Progenitor cell of endocrine pancreas (in vitro differentiated cells): ENCODE data around the gene TPST2. TPM values are rescaled to one million over a fixed set of nuclear protein-coding genes. Genes with fewer than 3 reads are reported as not detected.

Source experiments
- DNase-seq: peaks from one replicate; pipeline ENCODE4 v3.0.0; 2021; ENCODE audit warnings: low spot score; ENCODE audit not compliant: unreplicated experiment
- H3K27ac Mint-ChIP-seq: 2 replicates; pipeline ENCODE4 v1.8.0; 2021; ENCODE audit warnings: mild to moderate bottlenecking, moderate library complexity, mixed read lengths
- H3K27me3 Mint-ChIP-seq: 2 replicates; pipeline ENCODE4 v1.8.0; 2021; ENCODE audit warnings: mixed read lengths
- H3K36me3 Mint-ChIP-seq: 2 replicates; pipeline ENCODE4 v1.8.0; 2022; ENCODE audit warnings: mixed read lengths; ENCODE audit not compliant: insufficient read depth
- H3K4me1 Mint-ChIP-seq: 2 replicates; pipeline ENCODE4 v1.8.0; 2021; ENCODE audit warnings: low read depth, mixed read lengths
- H3K4me3 Mint-ChIP-seq: 2 replicates; pipeline ENCODE4 v1.8.0; 2021; ENCODE audit warnings: low read depth, mild to moderate bottlenecking, moderate library complexity, mixed read lengths
- H3K9me3 Mint-ChIP-seq: 2 replicates; pipeline ENCODE4 v1.8.0; 2021; ENCODE audit warnings: low read depth, mixed read lengths
- total RNA-seq: library from RNA; stranded (reverse); gene quantifications from 2 replicates; pipeline ENCODE4 v1.2.1, GENCODE V29; 2021
- TF ChIP-seq, protein P1 (sequence below): fragments of 200-600 bp; sonication (generic); IDR thresholded peaks from one replicate; pipeline ENCODE4 v1.5.0; 2021; ENCODE audit warnings: antibody characterized with exemption, mild to moderate bottlenecking; ENCODE audit not compliant: unreplicated experiment

TPST2 gene
- total RNA-seq, 1 donor from 2014 or later: 19.1 TPM

DNA sequence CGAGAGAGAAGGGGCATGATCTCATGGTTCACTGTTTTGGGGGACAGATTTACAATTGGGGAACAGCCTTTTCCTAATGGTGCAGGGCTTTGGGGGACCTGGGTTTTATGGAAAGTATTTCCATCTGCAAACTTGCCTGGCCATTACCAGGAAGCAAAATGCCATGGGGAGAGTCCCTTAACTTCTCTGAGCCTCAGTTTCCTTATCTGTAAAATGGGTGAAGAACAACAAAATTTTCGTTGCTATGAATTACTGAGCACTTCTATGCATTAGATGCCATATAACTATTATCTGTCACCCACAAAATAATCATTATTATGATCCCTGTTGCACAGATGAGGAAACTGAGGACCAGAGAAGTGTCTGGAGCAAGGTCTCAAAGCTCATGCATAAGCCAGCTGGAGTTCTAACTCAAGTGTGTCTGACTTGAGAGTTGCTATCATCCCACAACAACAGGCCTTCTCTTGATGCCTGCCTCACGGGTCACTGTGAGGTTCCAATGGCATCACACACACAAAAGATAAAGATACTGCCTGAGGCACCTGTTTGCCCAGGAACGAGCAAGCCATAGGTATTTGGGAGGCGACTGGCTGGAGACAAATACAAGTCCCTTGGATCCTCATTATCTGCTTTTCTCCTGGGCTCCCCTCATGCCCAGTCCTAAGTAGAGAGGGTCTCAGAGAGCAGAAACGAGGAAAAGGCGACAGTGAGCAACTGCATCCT, 15.8 kb downstream of the TPST2 start:
- TF ChIP-seq, protein P1, sequence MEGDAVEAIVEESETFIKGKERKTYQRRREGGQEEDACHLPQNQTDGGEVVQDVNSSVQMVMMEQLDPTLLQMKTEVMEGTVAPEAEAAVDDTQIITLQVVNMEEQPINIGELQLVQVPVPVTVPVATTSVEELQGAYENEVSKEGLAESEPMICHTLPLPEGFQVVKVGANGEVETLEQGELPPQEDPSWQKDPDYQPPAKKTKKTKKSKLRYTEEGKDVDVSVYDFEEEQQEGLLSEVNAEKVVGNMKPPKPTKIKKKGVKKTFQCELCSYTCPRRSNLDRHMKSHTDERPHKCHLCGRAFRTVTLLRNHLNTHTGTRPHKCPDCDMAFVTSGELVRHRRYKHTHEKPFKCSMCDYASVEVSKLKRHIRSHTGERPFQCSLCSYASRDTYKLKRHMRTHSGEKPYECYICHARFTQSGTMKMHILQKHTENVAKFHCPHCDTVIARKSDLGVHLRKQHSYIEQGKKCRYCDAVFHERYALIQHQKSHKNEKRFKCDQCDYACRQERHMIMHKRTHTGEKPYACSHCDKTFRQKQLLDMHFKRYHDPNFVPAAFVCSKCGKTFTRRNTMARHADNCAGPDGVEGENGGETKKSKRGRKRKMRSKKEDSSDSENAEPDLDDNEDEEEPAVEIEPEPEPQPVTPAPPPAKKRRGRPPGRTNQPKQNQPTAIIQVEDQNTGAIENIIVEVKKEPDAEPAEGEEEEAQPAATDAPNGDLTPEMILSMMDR: no peak
- H3K4me3 Mint-ChIP-seq: no peak overlapping the region
- no peak overlapping the region for H3K27ac Mint-ChIP-seq
- DNase-seq: no peak
- peaks cover 2% of the 10 kb centered on the region for H3K4me1 Mint-ChIP-seq
- peaks cover 1% of the 10 kb centered on the region for H3K36me3 Mint-ChIP-seq
- no peaks in the 10 kb centered on the region for H3K27me3 Mint-ChIP-seq
- H3K9me3 Mint-ChIP-seq: no peaks in the 10 kb centered on the region

DNA sequence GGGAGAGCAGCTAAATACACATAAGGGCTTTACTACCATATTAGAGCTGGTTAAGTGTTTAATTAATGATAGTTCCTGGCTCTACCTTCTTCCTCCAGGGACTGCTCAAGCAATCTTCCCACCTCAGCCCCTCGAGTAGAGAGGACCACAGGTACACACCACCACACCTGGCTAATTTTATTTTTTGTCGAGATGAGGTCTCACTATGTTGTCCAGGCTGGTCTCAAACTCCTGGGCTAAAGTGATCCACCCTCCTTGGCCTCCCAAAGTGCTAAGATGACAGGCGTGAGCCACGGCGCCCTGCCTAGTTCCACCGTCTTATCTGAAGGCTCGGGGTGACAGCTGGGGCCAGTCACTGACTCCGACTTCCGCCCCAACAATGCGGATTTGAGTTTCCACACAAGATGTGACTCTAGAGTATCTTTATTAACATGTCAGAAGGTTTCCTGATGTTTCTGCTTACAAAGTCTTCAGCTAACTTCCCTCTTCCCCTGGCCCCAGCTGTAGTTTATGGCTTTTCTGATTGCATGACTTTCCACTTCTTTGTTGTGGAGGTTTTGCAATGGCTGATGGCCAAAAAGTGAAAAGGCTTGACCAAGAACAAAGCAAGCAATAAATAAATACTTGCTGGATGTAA, 16.8 kb downstream of the TPST2 start:
- Mint-ChIP-seq H3K4me1 (peaks cover 6% of the 10 kb centered on the region), H3K4me3 (no peak overlapping the region), H3K27ac (no peak overlapping the region), H3K27me3 (no peaks in the 10 kb centered on the region), H3K36me3 (peaks cover 1% of the 10 kb centered on the region), H3K9me3 (no peaks in the 10 kb centered on the region)
- DNase-seq: no peak
- TF ChIP-seq, protein P1: no peak

DNA sequence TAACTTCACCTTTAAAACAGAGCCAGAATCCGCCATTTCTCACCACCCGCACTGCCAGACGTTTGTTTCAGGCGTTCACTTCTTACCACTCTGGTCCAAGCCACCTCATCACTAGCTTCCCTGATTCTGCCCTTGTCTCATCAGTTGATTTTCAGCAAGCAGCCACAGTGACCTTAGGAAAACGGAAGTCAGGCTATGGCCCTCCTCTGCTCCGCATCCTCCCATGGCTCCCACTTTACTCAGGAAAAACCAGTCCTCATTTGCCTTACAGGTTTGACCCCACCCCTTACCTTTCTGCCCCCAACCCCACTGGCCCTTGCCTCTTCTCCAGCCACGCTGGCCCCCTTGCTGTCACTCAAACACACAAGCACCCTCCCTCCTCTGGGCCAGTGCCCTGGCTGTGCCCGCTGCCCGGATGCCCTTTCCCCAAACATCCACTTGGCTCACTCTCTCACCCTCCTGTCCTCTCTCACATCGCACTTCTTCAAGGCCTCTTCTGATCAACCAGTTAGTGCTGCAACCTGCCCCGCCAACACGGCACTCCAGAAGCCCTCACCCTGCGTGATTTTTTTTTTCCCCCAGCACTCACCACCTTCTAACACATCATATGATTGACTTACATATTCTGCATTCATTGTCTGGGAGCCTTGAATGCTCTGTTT, 18.9 kb downstream of the TPST2 start:
- TF ChIP-seq, protein P1: no peak
- Mint-ChIP-seq H3K9me3 (no peaks in the 10 kb centered on the region), H3K4me1 (peaks cover 13% of the 10 kb centered on the region), H3K36me3 (no peaks in the 10 kb centered on the region), H3K27me3 (no peaks in the 10 kb centered on the region), H3K27ac (no peak overlapping the region), H3K4me3 (no peak overlapping the region)
- no peak for DNase-seq

DNA sequence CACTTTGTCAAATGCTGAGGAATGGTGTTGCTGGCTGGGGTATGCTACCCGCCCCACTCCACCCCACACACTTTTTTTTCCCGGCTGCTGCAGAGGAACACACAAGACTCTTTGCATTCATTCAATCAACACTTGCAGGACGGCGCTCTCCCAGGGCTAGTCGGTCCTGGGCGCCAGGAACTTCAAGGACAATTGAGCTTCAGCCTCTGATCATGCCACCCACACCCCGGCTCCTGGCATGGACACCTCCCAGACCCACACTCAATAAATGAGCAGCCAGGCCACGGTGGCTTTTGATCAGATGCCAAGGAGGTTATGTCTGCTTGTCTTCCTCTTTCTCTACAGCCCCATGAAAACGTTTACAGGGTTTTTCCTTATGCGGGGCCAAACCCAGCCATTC, 19.8 kb downstream of the TPST2 start:
- TF ChIP-seq, protein P1: no peak
- DNase-seq: no peak
- Mint-ChIP-seq H3K9me3 (no peaks in the 10 kb centered on the region), H3K36me3 (no peaks in the 10 kb centered on the region), H3K4me3 (no peak overlapping the region), H3K27me3 (no peaks in the 10 kb centered on the region), H3K27ac (peak overlapping the region; percentile 17), H3K4me1 (peaks cover 13% of the 10 kb centered on the region)

DNA sequence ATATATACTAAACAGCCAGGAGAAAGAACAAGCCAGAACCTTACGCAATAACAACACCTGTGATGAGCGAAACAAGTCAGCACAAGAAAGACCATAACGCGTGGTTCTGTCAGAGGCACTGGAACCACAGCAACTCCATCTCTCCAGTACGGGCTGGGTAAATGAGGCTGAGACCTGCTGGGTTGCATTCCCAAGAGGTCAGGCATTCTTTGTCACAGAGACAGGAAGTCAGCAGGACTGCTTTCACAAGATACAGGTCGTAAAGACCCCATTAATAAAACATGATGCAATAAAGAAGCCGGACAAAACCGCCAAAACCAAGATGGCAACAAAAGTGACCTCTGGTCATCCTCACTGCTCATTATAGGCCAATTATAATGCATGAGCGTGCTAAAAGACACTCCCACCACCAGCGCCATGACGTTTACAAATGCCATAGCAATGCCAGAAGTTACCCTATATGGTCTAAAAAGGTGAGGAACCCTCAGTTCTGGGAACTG, 21.7 kb downstream of the TPST2 start:
- Mint-ChIP-seq H3K9me3 (no peaks in the 10 kb centered on the region), H3K27ac (peak overlapping the region; percentile 92), H3K27me3 (no peaks in the 10 kb centered on the region), H3K36me3 (no peaks in the 10 kb centered on the region), H3K4me3 (no peak overlapping the region), H3K4me1 (peaks cover 13% of the 10 kb centered on the region)
- no peak for DNase-seq
- TF ChIP-seq, protein P1: no peak
